ENCODE measurements around the gene SUSD1.
"Not testable (repeated sequence)": the region's sequence is repeated elsewhere in the genome, so short reads cannot be mapped to it uniquely, and the experiment has no call there.

Gene SUSD1

GRCh38 chr9:112080831-112081542, 94.1 kb downstream of the SUSD1 start:
- POLR2A ChIA-PET (ENCODE audit: low non-redundant PET), result no interaction called here
- no peak overlapping the region for H3K27ac ChIP-seq
- CTCF ChIA-PET, result no interaction called here

GRCh38 chr9:112078432-112078831, 96.7 kb downstream of the SUSD1 start:
- no peak overlapping the region for H3K27ac ChIP-seq
- POLR2A ChIA-PET (ENCODE audit: low non-redundant PET), result no interaction called here
- no peak for TF ChIP-seq CTCF (conservative IDR thresholded peaks at IDR 0.05; ENCODE audit: low read depth)
- DNase-seq (ENCODE audit: low spot score), result no peak
- CTCF ChIA-PET, result no interaction called here

More at GRCh38 chr9:112080831-112081542, 94.1 kb downstream of the SUSD1 start:
- no peak for TF ChIP-seq CTCF (conservative IDR thresholded peaks at IDR 0.05; ENCODE audit: low read depth)
- no peak for DNase-seq (ENCODE audit: low spot score)

GRCh38 chr9:112076814-112077213, 98.3 kb downstream of the SUSD1 start:
- no peak for TF ChIP-seq CTCF (conservative IDR thresholded peaks at IDR 0.05; ENCODE audit: low read depth)
- no peak overlapping the region for H3K27ac ChIP-seq
- ChIA-PET POLR2A (ENCODE audit: low non-redundant PET) (no interaction called here), CTCF (no interaction called here)
- DNase-seq (ENCODE audit: low spot score), result no peak

GRCh38 chr9:112075009-112075378, 100.1 kb downstream of the SUSD1 start:
- ChIA-PET CTCF (interaction anchor here (0.5 to 2.8 kb wide), 43 partner anchors 9 to 477 kb away, joined by 3 to 69 read pairs (median 4); partner anchors contain the start of gene UGCG), POLR2A (ENCODE audit: low non-redundant PET) (no interaction called here)
- TF ChIP-seq CTCF (conservative IDR thresholded peaks at IDR 0.05; ENCODE audit: low read depth), result peak; percentile 37

GRCh38 chr9:112074250-112075008, 100.7 kb downstream of the SUSD1 start:
- TF ChIP-seq CTCF (conservative IDR thresholded peaks at IDR 0.05; ENCODE audit: low read depth), result peak; percentile 100
- H3K27ac ChIP-seq, result peak overlapping the region; percentile 7; the same call in 1 of the 2 replicates
- POLR2A ChIA-PET (ENCODE audit: low non-redundant PET), result no interaction called here
- peak; percentile 78 for DNase-seq (ENCODE audit: low spot score)
- CTCF ChIA-PET, result interaction anchor here (0.5 to 2.8 kb wide), 57 partner anchors 9 to 476 kb away, joined by 3 to 69 read pairs (median 4); partner anchors contain the start of gene UGCG

More at GRCh38 chr9:112075009-112075378, 100.1 kb downstream of the SUSD1 start:
- no peak for DNase-seq (ENCODE audit: low spot score)
- H3K27ac ChIP-seq, result no peak overlapping the region

- POLR2A ChIA-PET (ENCODE audit: low non-redundant PET); DNase-seq (ENCODE audit: low spot score): not testable (repeated sequence)
- H3K27ac ChIP-seq, result peak overlapping the region; percentile 8; the same call in 1 of the 2 replicates
- CTCF ChIA-PET, result interaction anchor here (0.8 to 2.8 kb wide), 5 partner anchors 8 to 475 kb away, joined by 4 to 69 read pairs (median 12); no protein-coding TSS in a partner anchor
Observed at GRCh38 chr9:112073639-112074173, 101.4 kb downstream of the SUSD1 start.
